Measurements from ENCODE around the gene PIK3AP1. TPM values are rescaled to one million over a fixed set of nuclear protein-coding genes. Genes with fewer than 3 reads are reported as not detected.
"Not testable (repeated sequence)": the region's sequence is repeated elsewhere in the genome, so short reads cannot be mapped to it uniquely, and the experiment has no call there.

PIK3AP1 gene
- 1 to 10 TPM; 8.4 to 9.8 TPM for total RNA-seq

DNA sequence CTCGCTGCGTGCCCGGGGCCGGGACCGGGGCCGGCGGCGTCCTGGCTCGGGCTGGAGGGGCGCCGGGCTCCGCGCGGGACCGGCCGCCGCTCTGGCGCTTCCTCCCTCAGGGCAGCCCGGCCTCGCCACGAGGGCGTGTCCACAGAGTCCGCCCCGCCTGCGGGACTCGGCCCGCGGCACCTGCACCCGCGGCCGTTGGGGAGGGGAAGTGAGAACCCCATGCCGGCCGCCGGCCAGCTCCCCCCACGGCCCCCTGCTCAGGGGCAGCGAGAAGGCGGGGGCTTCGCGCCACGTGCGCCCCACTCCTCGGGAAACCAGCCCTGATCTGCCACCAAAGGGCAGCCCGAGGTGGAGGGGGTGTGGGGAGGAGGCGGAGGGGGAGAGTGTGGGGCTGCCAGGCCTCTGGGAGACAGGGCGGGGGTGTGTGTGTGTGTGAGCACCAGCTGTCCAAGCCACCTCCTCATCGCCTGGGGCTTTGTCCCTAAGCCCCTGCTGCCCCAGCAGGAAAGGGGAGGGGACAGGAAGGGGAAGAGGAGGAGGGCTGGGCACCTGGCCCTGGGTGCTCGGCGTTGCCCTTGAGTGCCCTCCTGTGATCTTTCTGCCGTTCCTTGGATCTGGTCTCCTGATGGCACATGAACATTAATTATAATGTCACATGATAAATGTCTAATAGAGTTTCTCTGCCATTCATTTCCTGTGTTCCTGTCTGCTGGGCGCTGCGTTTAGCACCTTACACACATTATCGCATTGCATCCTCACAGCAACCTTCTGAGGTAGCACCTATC lies at the start of gene PIK3AP1:
Gene PIK3AP1, minus strand, starts transcription at position 93 of the 785 bp plus-strand sequence. CDS start 120 bp downstream, outside the sequence.
- ChIA-PET POLR2A (no interaction called here), CTCF (interaction anchor here (0.6 to 1.3 kb wide), 3 partner anchors 12 to 80 kb away, joined by 3 to 7 read pairs (median 4); no protein-coding TSS in a partner anchor)

GRCh38 chr10:96768136-96768535 lies 47.8 kb upstream of the PIK3AP1 start:
- ChIA-PET CTCF (no interaction called here), POLR2A (no interaction called here)

DNA sequence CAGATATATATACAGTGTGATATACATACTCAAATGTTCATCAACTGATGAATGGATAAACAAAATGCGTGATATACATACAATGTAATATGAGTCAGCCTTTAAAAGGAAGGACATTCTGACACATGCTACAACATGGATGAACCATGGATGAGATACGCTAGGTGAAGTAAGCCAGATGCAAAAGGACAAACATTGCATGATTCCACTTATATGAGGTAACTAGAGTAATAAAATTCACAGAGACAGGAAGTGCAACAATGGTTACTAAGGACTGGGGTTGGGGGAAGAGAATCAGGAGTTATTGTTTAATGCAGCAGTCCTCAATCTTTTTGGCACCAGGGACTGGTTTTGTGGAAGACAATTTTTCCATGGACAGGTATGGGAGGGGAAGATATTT lies 47.3 kb upstream of the PIK3AP1 start:
- ChIA-PET CTCF (interaction anchor here (0.7 kb wide), 1 partner anchor 38 kb away, joined by 3 read pairs; no protein-coding TSS in a partner anchor), POLR2A (no interaction called here)

DNA sequence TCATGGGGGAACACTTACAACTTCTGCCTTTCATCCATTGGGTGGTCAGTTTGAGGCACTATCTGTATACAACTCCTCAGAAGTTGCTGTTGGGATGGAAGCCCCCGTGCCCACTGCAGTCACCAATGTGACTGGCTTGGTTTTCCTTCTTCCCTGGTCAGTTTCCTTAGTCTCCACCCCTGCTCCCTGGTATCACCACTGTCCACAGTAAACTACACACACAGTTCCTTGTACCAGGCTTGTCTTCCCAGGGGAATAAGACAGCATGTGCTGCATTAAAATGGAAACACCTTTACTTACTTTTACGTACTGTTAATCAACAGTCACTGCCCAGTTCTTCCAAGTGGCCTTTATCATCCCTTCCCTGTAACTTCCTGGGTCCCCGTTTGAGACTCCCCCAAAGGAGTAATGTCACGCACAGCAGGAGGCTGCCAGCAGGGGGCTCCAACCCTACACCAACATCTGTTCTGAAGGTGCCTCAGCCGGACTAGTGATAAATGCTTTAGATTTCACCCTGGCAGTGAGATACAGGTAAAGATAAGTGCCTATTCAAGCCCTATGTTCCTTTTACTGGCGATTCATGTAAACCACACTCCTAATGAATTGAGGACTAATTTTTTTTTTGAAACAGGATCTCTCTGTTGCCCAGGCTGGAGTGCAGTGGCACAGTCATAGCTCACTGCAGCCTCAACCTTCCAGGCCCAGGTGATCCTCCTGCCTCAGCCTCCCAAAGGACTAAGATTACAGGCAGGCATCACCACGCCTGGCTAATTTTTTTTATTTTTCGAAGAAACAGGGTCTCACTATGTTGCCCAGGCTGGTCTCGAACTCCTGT lies 45.3 kb upstream of the PIK3AP1 start:
- CTCF ChIA-PET: interaction anchor here (1.0 kb wide), 2 partner anchors 9 to 307 kb away, joined by 3 read pairs; no protein-coding TSS in a partner anchor
- POLR2A ChIA-PET: no interaction called here

DNA sequence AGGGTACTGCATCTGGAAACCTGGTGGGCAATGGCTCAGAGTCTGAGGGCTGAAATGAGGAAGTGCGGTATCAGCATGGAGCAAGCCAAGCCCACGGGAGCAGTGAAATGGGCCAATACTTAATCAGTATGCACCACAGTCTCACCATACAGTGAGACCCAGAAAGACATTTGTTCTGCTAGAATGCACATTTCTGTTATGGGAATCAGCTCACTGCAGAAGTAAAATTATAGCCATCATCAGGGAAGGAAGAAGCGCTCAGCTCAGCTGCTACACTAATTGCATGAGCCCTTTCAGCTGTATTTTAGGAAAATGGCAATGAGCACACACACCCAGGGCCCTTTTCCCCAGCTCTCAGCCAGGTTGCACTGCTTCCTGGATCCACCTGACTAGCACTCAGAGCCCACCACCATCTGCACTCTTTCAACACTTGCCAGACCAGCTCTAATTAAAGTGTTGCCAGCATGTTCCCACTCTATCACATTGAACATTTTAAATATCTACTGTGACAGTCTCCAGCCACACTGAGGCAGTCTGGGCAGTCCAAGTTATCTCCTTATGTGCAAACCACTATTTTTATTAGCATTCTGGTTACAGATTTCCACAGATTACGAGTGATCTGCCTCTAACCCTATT lies 44.2 kb upstream of the PIK3AP1 start:
- CTCF ChIA-PET: interaction anchor here (0.6 to 1.5 kb wide), 4 partner anchors 12 to 261 kb away, joined by 3 to 5 read pairs (median 3); no protein-coding TSS in a partner anchor

GRCh38 chr10:96758423-96758822 lies 38.1 kb upstream of the PIK3AP1 start:
- POLR2A ChIA-PET: no interaction called here

More for the DNA sequence above, 44.2 kb upstream of the PIK3AP1 start:
- POLR2A ChIA-PET: no interaction called here

DNA sequence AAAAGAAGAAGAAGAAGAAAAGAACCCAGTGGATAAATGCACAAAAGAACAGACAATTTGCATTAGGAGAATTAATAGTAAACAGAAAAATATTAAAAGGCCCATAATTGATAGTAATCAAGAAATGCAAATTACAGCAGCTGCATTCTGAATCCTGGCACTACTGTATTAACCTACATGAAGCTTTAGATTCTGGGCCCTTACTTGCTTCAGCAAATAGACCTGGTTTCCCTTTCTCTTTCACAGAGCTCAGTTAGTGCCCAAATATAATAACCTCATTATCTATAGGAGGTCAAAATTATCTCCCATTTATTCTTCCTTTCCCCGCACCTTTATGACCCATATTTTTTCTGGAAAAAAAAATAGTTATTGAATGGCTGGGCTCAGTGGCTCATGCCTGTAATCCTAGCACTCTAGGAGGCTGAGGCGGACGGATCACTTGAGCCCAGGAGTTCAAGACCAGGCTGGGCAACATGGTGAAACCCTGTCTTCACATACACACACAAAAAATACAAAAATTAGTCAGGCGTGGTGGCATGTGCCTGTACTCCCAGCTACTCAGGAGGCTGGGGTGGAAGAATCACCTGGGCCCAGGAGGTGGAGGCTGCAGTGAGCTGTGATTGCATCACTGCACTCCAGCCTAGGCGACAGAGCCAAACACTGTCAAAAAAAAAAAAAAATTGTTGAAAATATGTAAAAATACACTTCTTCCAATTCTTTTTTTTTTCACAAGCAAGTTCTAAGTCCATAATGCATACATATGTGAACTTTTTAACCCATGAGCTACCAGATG lies 36.0 kb upstream of the PIK3AP1 start:
- CTCF ChIA-PET: interaction anchor here (0.7 to 1.1 kb wide), 2 partner anchors 17 to 80 kb away, joined by 3 to 4 read pairs; no protein-coding TSS in a partner anchor
- POLR2A ChIA-PET: interaction anchor here (0.5 to 0.7 kb wide), 2 partner anchors 324 to 477 kb away, joined by 3 to 4 read pairs; no protein-coding TSS in a partner anchor

More at GRCh38 chr10:96758423-96758822, 38.1 kb upstream of the PIK3AP1 start:
- CTCF ChIA-PET: interaction anchor here (0.5 kb wide), 1 partner anchor 366 kb away, joined by 4 read pairs; no protein-coding TSS in a partner anchor

GRCh38 chr10:96753956-96754355 lies 33.6 kb upstream of the PIK3AP1 start:
- POLR2A ChIA-PET: no interaction called here

GRCh38 chr10:96752375-96752774 lies 32.1 kb upstream of the PIK3AP1 start:
- POLR2A ChIA-PET: no interaction called here
- CTCF ChIA-PET: interaction anchor here (1.0 kb wide), 1 partner anchor 110 kb away, joined by 4 read pairs; no protein-coding TSS in a partner anchor

More at GRCh38 chr10:96753956-96754355, 33.6 kb upstream of the PIK3AP1 start:
- CTCF ChIA-PET: no interaction called here

- CTCF ChIA-PET, POLR2A ChIA-PET: not testable (repeated sequence)
These were observed 30.0 kb upstream of the PIK3AP1 start for GRCh38 chr10:96750316-96750715.

GRCh38 chr10:96747734-96748550 lies 27.6 kb upstream of the PIK3AP1 start:
- POLR2A ChIA-PET: no interaction called here
- CTCF ChIA-PET: interaction anchor here (0.7 to 0.8 kb wide), 3 partner anchors 141 to 714 kb away, joined by 3 read pairs; no protein-coding TSS in a partner anchor

GRCh38 chr10:96746503-96746902 lies 26.2 kb upstream of the PIK3AP1 start:
- CTCF ChIA-PET: interaction anchor here (0.6 kb wide), 1 partner anchor 106 kb away, joined by 3 read pairs; no protein-coding TSS in a partner anchor
- POLR2A ChIA-PET: no interaction called here

- ChIA-PET CTCF (interaction anchor here (0.6 kb wide), 1 partner anchor 105 kb away, joined by 3 read pairs; no protein-coding TSS in a partner anchor), POLR2A (no interaction called here)
These were observed 25.6 kb upstream of the PIK3AP1 start for GRCh38 chr10:96745950-96746349.

- ChIA-PET CTCF (interaction anchor here (1.0 kb wide), 2 partner anchors 101 to 103 kb away, joined by 3 to 6 read pairs; no protein-coding TSS in a partner anchor), POLR2A (no interaction called here)
These were observed 23.8 kb upstream of the PIK3AP1 start for GRCh38 chr10:96743988-96744585.

- POLR2A ChIA-PET, CTCF ChIA-PET: not testable (repeated sequence)
These were observed 21.2 kb upstream of the PIK3AP1 start for GRCh38 chr10:96741557-96741956.

DNA sequence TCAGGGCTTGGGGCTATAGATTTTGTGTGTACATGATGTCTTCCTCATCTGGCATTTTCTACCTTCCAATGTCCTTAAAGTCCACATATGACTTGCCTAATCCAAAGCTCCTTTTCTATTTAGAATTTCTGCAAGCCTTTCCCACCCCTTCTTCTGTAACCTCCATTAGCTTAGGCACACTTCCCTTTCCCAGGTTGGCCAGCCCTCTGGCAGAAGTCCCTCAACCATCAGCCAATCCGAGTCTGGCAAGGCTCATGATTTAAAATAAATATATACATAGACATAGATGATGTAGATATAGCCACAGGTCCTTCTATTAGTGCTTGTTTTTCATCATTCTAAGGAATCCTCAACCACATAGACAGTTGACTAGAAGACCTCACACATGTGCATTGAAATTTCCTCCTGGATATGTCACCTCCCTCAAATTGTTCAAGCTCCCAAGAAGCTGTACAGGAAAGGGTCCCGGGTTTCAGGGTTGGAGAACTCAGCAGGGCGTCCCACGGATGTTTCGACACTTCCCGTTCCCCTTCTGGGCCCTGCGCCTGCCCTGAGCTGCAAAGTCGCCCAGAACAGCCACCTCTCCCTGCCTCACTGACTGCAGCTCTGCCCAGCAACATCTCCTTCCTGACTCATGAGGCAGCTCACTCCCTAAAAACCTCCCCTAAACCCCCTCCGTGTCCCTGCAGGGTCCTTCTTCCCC lies 20.4 kb upstream of the PIK3AP1 start:
- CTCF ChIA-PET: interaction anchor here (1.3 kb wide), 1 partner anchor 100 kb away, joined by 4 read pairs; no protein-coding TSS in a partner anchor
- POLR2A ChIA-PET: no interaction called here

DNA sequence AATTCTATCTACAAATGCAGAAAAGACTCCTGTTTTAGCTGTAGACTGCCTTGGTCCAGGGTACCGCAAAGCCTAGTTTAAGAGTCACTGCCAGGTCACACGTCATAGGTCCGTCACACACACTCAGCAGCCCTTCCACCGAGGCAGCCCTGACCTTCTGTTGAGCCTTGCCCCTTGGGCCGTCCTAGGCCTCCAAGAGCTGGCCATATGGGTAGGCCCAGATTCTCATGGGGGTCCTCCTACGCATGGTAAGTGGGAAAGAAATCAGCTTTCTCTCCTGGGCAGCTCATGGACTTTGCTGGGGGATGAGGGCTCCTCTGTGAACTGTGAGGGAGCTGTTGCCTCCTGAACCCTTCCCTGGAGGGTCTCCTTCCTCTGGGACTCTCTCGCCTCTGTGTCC lies 19.8 kb upstream of the PIK3AP1 start:
- ChIA-PET CTCF (interaction anchor here (1.3 kb wide), 1 partner anchor 99 kb away, joined by 4 read pairs; no protein-coding TSS in a partner anchor), POLR2A (no interaction called here)
